Fibroblast of peridontal ligament (primary cell): Measurements from ENCODE around the gene CYB5R3.
"Not testable (repeated sequence)": the region's sequence is repeated elsewhere in the genome, so short reads cannot be mapped to it uniquely, and the experiment has no call there.

Experiments used
- DNase-seq: peaks from one replicate; pipeline ENCODE4 v3.0.0-alpha.2; 2010; ENCODE audit errors: extremely low read depth

CYB5R3 gene

GRCh38 chr22:42602470-42602869 is 46.7 kb downstream of the CYB5R3 start:
- no peak for DNase-seq

- DNase-seq = no peak
These were observed 47.2 kb downstream of the CYB5R3 start for GRCh38 chr22:42601879-42602465.

GRCh38 chr22:42596863-42597530 is 52.2 kb downstream of the CYB5R3 start:
- DNase-seq = no peak

GRCh38 chr22:42596336-42596735 is 52.9 kb downstream of the CYB5R3 start:
- DNase-seq = peak; percentile 18

GRCh38 chr22:42595434-42595833 is 53.8 kb downstream of the CYB5R3 start:
- no peak for DNase-seq

GRCh38 chr22:42591987-42592386 is 57.2 kb downstream of the CYB5R3 start:
- DNase-seq = no peak

GRCh38 chr22:42587588-42588175 is 61.5 kb downstream of the CYB5R3 start:
- DNase-seq = no peak

GRCh38 chr22:42586381-42586780 is 62.8 kb downstream of the CYB5R3 start:
- no peak for DNase-seq

GRCh38 chr22:42585096-42585495 is 64.1 kb downstream of the CYB5R3 start:
- DNase-seq = no peak

- DNase-seq = no peak
These were observed 64.7 kb downstream of the CYB5R3 start for GRCh38 chr22:42584364-42584940.

GRCh38 chr22:42582987-42583386 is 66.2 kb downstream of the CYB5R3 start:
- DNase-seq = no peak

- peak; percentile 55 for DNase-seq
These were observed 67.2 kb downstream of the CYB5R3 start for GRCh38 chr22:42581762-42582716.

- DNase-seq = not testable (repeated sequence)
These were observed 67.9 kb downstream of the CYB5R3 start for GRCh38 chr22:42581194-42581761.

- DNase-seq = not testable (repeated sequence)
These were observed 69.2 kb downstream of the CYB5R3 start for GRCh38 chr22:42580040-42580439.

GRCh38 chr22:42577623-42578240 is 71.5 kb downstream of the CYB5R3 start:
- DNase-seq = no peak

- DNase-seq = not testable (repeated sequence)
These were observed 72.1 kb downstream of the CYB5R3 start for GRCh38 chr22:42577141-42577540.

- not testable (repeated sequence) for DNase-seq
These were observed 73.1 kb downstream of the CYB5R3 start for GRCh38 chr22:42575996-42576574.

GRCh38 chr22:42574468-42574867 is 74.7 kb downstream of the CYB5R3 start:
- DNase-seq = not testable (repeated sequence)

GRCh38 chr22:42574046-42574445 is 75.1 kb downstream of the CYB5R3 start:
- not testable (repeated sequence) for DNase-seq

- not testable (repeated sequence) for DNase-seq
These were observed 78.1 kb downstream of the CYB5R3 start for GRCh38 chr22:42571068-42571467.
